Adrenal gland (tissue), 12 donors: ENCODE results near the gene ATE1. TPM values are rescaled to one million over a fixed set of nuclear protein-coding genes. Genes with fewer than 3 reads are reported as not detected.

Experiments used
- DNase-seq, 7 donors: peaks; one replicate each; pipeline ENCODE4 v3.0.0-alpha.2; 2019 to 2020
- H3K27ac ChIP-seq, 5 donors: fragments of 200-600 bp; sonication (generic) in 4 of 5; 1 replicate in 3 of 5; 2 replicates in 2 of 5; pipeline versions ENCODE4 v1.5.1 to v1.8.0; 2016 to 2020; ENCODE audit warnings: mild to moderate bottlenecking in 1 of 5
- H3K27me3 ChIP-seq: fragments of 200-600 bp; 2 replicates; pipeline ENCODE4 v1.8.0; 2021
- H3K36me3 ChIP-seq, 2 donors: fragments of 200-600 bp; replicated peaks in 1 of 2; 1 replicate in 1 of 2; 2 replicates in 1 of 2; pipeline versions ENCODE4 v1.5.1 to v1.8.0; 2018 to 2022
- H3K4me1 ChIP-seq, 2 donors: fragments of 200-600 bp; replicated peaks in 1 of 2; 1 replicate in 1 of 2; 2 replicates in 1 of 2; pipeline versions ENCODE4 v1.5.1 to v1.8.0; 2018 to 2021
- H3K4me3 ChIP-seq, 4 donors: fragments of 200-600 bp; sonication (generic) in 3 of 4; one replicate each; pipeline ENCODE4 v1.5.1; 2016 to 2018
- H3K9me3 ChIP-seq, 3 donors: fragments of 200-600 bp; sonication (generic) in 1 of 3; replicated peaks in 1 of 3; 1 replicate in 2 of 3; 2 replicates in 1 of 3; pipeline versions ENCODE4 v1.5.1 to v1.8.0; 2016 to 2021
- CTCF ChIP-seq, 6 experiments: fragments of 450-650 bp in 4 of 6; fragments of 200-600 bp in 2 of 6; sonication (generic) in 1 of 6; IDR thresholded peaks; 1 replicate in 5 of 6; 2 replicates in 1 of 6; pipeline versions ENCODE4 v1.5.1 to v1.8.0; 2016 to 2021; ENCODE audit warnings: antibody characterized with exemption in 6 of 6, mild to moderate bottlenecking in 2 of 6, moderate library complexity in 1 of 6
- POLR2A ChIP-seq, 2 donors: fragments of 450-650 bp; IDR thresholded peaks; one replicate each; pipeline ENCODE4 v1.6.1; 2017; ENCODE audit warnings: antibody characterized with exemption in 2 of 2, mild to moderate bottlenecking in 2 of 2, moderate library complexity in 1 of 2
- WGBS, 4 donors: extraction: QIAGEN DNeasy Blood & Tissue Kit in 2 of 4; methylation state at CpG; one replicate each; pipeline versions ENCODE4 v1.1.5 to v1.1.7; 2013 to 2017; 5-methylcytosine and 5-hydroxymethylcytosine counted together
- intact Hi-C, 2 donors: fragments of 100-400 bp; cut with DNase I; formaldehyde crosslinking; loops; one replicate each; pipeline versions ENCODE4 v1.14.1 to v1.15.0; 2022 to 2023
- polyA plus RNA-seq, 3 donors: library from polyadenylated mRNA; stranded (reverse); fragments of 200-250 nt in 2 of 3; fragments of 350-450 nt in 1 of 3; fragmentation: Illumina TruSeq in 1 of 3; extraction: RNeasy Lipid Tissue Mini Kit (QIAGEN cat#74804) in 1 of 3; gene quantifications; one replicate each; pipeline ENCODE4 v1.2.3, GENCODE V29; 2013 to 2014
- total RNA-seq, 9 donors: library from RNA; depleted of rRNA in 4 of 9; stranded (reverse); fragments of >200 nt in 4 of 9; fragments of 120-200 nt in 1 of 9; fragmentation: NEBNext Ultra II Directional in 1 of 9; extraction: Animal tissue kit (Norgen Biotek cat#: 25700) in 1 of 9; gene quantifications; one replicate each; pipeline versions ENCODE4 v1.1.0 to v1.2.4, GENCODE V29; 2013 to 2023
- donor health status: healthy with polysubstance abuse.
- donor health status: Bipolar disorder and iron deficiency.
- donor health status: DM: yes; HTN: yes; CAD: no.
- donor health status: DM: no; HTN: no; CAD: no.
- donor health status: DM: no; HTN: no; CAD: no.
- donor health status: DM: yes; HTN: yes; CAD: no.

Gene ATE1
- total and polyA plus RNA-seq, 12 donors, result 4.2 to 53.7 (median 31.9) TPM

GRCh38 chr10:121833387-121833786 is 94.4 kb downstream of the ATE1 start:
- TF ChIP-seq POLR2A (IDR thresholded peaks at IDR 0.05), result no peak
- TF ChIP-seq CTCF (IDR thresholded peaks at IDR 0.05), result no peak
- DNase-seq, result no peak
- Histone ChIP-seq H3K4me3 (no peak overlapping the region), H3K27ac (no peak overlapping the region), H3K4me1 (no peaks in the 10 kb centered on the region), H3K9me3 (no peaks in the 10 kb centered on the region), H3K36me3 (no peaks in the 10 kb centered on the region), H3K27me3 (no peaks in the 10 kb centered on the region)
- WGBS, 4 donors, result 44 to 68% (median 65%) methylated on average over 1 of the region's 1 CpG
- intact Hi-C loops, result no loop called here

GRCh38 chr10:121832647-121833046 is 95.2 kb downstream of the ATE1 start:
- TF ChIP-seq POLR2A (IDR thresholded peaks at IDR 0.05), result no peak
- TF ChIP-seq CTCF (IDR thresholded peaks at IDR 0.05), result no peak
- intact Hi-C loops, result no loop called here
- H3K36me3 ChIP-seq, result no peaks in the 10 kb centered on the region

GRCh38 chr10:121831777-121832176 is 96.1 kb downstream of the ATE1 start:
- Histone ChIP-seq H3K4me1 (no peaks in the 10 kb centered on the region), H3K9me3 (no peaks in the 10 kb centered on the region), H3K27me3 (no peaks in the 10 kb centered on the region), H3K36me3 (no peaks in the 10 kb centered on the region), H3K4me3 (no peak overlapping the region), H3K27ac (no peak overlapping the region)
- TF ChIP-seq CTCF (IDR thresholded peaks at IDR 0.05) (no peak), POLR2A (IDR thresholded peaks at IDR 0.05) (no peak)
- 95 to 98% (median 97%) methylated on average over 1 of the region's 1 CpG for WGBS, 4 donors
- no peak for DNase-seq
- intact Hi-C loops, result no loop called here

More at GRCh38 chr10:121832647-121833046, 95.2 kb downstream of the ATE1 start:
- DNase-seq, result no peak
- Histone ChIP-seq H3K9me3 (no peaks in the 10 kb centered on the region), H3K27ac (no peak overlapping the region), H3K4me3 (no peak overlapping the region), H3K27me3 (no peaks in the 10 kb centered on the region), H3K4me1 (no peaks in the 10 kb centered on the region)
- 97 to 100% (median 98%) methylated on average over 3 of the region's 3 CpGs for WGBS, 4 donors

GRCh38 chr10:121831237-121831636 is 96.6 kb downstream of the ATE1 start:
- no peak for TF ChIP-seq POLR2A (IDR thresholded peaks at IDR 0.05)
- TF ChIP-seq CTCF (IDR thresholded peaks at IDR 0.05), result no peak
- Histone ChIP-seq H3K4me1 (no peaks in the 10 kb centered on the region), H3K27ac (no peak overlapping the region), H3K9me3 (no peaks in the 10 kb centered on the region), H3K4me3 (no peak overlapping the region), H3K27me3 (no peaks in the 10 kb centered on the region), H3K36me3 (no peaks in the 10 kb centered on the region)
- no peak for DNase-seq
- 93 to 96% (median 94%) methylated on average over 6 of the region's 6 CpGs for WGBS, 4 donors
- intact Hi-C loops, result no loop called here
